HCT116 (cell line): Measurements from ENCODE around the gene MOB3A.

Source experiments
- EGR1 ChIP-seq: IDR thresholded peaks from 2 replicates; pipeline ENCODE4 v1.6.1; 2012; ENCODE audit warnings: low read depth
- EZH2 ChIP-seq: fragments of 200-600 bp; sonication (generic); IDR thresholded peaks from 2 replicates; pipeline ENCODE4 v1.6.1; 2017; ENCODE audit warnings: antibody characterized with exemption, mixed run types
- EZH2phosphoT487 ChIP-seq: fragments of 200-600 bp; IDR thresholded peaks from 2 replicates; pipeline ENCODE4 v1.6.1; 2018; ENCODE audit warnings: antibody characterized with exemption, borderline replicate concordance
- POLR2A ChIP-seq: IDR thresholded peaks from 2 replicates; pipeline ENCODE4 v1.7.0; 2011; ENCODE audit warnings: borderline replicate concordance; ENCODE audit not compliant: insufficient read depth, insufficient read length; ENCODE audit errors: extremely low read depth
- POLR2AphosphoS5 ChIP-seq: IDR thresholded peaks from 2 replicates; pipeline ENCODE4 v1.6.1; 2011; ENCODE audit warnings: mild to moderate bottlenecking, low read depth, low read length, moderate library complexity
- RAD21 ChIP-seq: IDR thresholded peaks from 2 replicates; pipeline ENCODE4 v1.6.1; 2012; ENCODE audit warnings: low read depth, mild to moderate bottlenecking
- YY1 ChIP-seq: IDR thresholded peaks from 2 replicates; pipeline ENCODE4 v1.6.1; 2011; ENCODE audit warnings: low read length, low read depth, moderate library complexity, mild to moderate bottlenecking; ENCODE audit not compliant: insufficient replicate concordance; ENCODE audit errors: extremely low read depth
- TF ChIP-seq, protein P1 (sequence below), 3 experiments: fragments of 200-600 bp in 1 of 3; sonication (generic) in 1 of 3; IDR thresholded peaks in 2 of 3; conservative IDR thresholded peaks in 1 of 3; 2 replicates each; pipeline ENCODE4 v1.5.1; 2012 to 2017; ENCODE audit warnings: low read depth in 2 of 3, low read length in 2 of 3, antibody characterized with exemption in 1 of 3, borderline replicate concordance in 1 of 3, control low read depth in 1 of 3, mild to moderate bottlenecking in 1 of 3, mixed read lengths in 1 of 3, mixed run types in 1 of 3, moderate library complexity in 1 of 3; ENCODE audit not compliant: insufficient read depth in 1 of 3

DNA sequence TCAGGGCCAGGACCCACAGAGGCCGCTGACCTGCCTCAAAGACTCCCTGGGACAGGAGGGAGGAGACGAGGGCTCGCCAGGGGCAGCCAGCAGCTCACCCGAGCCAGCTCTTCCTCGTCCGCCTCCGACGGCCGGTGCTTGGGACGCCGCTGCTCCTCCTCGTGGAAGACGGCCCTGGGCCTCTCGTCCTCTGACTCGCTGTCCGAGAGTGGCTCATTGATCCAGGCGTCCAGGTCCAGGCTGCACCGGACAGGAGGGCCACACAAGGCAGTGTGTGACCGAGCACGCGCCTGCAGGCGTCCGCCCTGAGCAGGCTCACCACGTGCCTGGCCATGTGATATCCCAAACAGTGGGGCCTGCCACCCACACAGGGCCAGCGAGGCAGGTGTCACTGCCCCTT is 20.4 kb upstream of the MOB3A start:
- TF ChIP-seq, protein P1, sequence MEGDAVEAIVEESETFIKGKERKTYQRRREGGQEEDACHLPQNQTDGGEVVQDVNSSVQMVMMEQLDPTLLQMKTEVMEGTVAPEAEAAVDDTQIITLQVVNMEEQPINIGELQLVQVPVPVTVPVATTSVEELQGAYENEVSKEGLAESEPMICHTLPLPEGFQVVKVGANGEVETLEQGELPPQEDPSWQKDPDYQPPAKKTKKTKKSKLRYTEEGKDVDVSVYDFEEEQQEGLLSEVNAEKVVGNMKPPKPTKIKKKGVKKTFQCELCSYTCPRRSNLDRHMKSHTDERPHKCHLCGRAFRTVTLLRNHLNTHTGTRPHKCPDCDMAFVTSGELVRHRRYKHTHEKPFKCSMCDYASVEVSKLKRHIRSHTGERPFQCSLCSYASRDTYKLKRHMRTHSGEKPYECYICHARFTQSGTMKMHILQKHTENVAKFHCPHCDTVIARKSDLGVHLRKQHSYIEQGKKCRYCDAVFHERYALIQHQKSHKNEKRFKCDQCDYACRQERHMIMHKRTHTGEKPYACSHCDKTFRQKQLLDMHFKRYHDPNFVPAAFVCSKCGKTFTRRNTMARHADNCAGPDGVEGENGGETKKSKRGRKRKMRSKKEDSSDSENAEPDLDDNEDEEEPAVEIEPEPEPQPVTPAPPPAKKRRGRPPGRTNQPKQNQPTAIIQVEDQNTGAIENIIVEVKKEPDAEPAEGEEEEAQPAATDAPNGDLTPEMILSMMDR (IDR thresholded peaks at IDR 0.05 in 2 of 3, conservative IDR thresholded peaks at IDR 0.05 in 1 of 3; ENCODE audit: borderline replicate concordance in 1 of 3, insufficient read depth in 1 of 3, low read depth in 2 of 3, low read length in 2 of 3): no peak
- TF ChIP-seq EZH2 (no peak), EGR1 (no peak), POLR2A (no peak), POLR2AphosphoS5 (no peak), RAD21 (no peak), YY1 (no peak), EZH2phosphoT487 (no peak)
